Liver (tissue), 2 donors: Measurements from ENCODE around the gene SESTD1.

ENCODE experiments used
- TF ChIP-seq, protein P1 (sequence below): fragments of 150-350 bp; IDR thresholded peaks from 2 replicates; pipeline ENCODE4 v1.5.1; 2017; ENCODE audit warnings: improper control_type of control experiment, low read depth, low read length; ENCODE audit not compliant: missing input control
- TF ChIP-seq, protein P2 (sequence below): IDR thresholded peaks from 2 replicates; pipeline ENCODE4 v1.6.1; 2016; ENCODE audit warnings: antibody characterized with exemption
- donor health status: healthy.

DNA sequence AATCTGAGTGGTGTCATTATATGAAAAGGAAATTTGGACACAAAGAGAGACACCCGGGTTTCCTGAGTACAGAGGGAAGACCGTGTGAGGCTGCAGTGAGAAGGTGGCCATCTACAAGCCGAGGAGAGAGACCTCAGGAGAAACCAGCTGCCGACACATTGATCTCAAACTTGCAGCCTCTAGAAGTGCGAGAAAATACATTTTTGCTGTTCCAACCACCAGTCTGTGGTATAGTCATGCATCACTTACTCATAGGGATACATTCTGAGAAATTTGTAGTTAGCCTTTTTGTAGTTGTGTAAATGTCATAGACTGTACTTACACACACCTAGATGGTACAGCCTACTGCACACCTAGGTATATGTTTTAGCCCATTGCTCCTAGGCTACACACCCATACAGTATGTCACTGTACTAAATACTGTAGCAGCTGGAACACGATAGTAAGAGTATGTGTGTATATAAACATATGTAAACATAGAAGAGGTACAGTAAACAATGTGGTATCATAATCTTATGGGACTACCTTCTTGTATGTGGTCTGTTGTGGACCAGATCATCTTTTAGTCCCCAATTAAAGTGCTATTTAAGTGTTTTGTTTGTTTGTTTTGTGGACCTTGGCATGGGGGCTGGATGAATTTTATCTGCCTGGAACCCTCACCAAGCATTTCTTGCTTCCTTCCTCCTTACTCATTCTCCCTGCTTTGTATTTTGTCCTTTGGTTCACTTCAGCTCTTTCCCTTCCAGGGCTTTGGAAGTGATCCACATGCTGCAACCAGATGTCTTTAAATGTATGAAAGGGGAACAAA is 38.3 kb upstream of the SESTD1 start:
- TF ChIP-seq, protein P1, sequence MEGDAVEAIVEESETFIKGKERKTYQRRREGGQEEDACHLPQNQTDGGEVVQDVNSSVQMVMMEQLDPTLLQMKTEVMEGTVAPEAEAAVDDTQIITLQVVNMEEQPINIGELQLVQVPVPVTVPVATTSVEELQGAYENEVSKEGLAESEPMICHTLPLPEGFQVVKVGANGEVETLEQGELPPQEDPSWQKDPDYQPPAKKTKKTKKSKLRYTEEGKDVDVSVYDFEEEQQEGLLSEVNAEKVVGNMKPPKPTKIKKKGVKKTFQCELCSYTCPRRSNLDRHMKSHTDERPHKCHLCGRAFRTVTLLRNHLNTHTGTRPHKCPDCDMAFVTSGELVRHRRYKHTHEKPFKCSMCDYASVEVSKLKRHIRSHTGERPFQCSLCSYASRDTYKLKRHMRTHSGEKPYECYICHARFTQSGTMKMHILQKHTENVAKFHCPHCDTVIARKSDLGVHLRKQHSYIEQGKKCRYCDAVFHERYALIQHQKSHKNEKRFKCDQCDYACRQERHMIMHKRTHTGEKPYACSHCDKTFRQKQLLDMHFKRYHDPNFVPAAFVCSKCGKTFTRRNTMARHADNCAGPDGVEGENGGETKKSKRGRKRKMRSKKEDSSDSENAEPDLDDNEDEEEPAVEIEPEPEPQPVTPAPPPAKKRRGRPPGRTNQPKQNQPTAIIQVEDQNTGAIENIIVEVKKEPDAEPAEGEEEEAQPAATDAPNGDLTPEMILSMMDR = no peak
- TF ChIP-seq, protein P2, sequence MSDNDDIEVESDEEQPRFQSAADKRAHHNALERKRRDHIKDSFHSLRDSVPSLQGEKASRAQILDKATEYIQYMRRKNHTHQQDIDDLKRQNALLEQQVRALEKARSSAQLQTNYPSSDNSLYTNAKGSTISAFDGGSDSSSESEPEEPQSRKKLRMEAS = no peak
